GM18508 (cell line): ENCODE data around the gene JAZF1.

Source experiments
- ATAC-seq: cut with Tn5 transposase; IDR thresholded peaks from one replicate; pipeline ENCODE4 v1.9.1; 2021; ENCODE audit warnings: moderate number of reproducible peaks; ENCODE audit not compliant: insufficient read depth, unreplicated experiment

Gene JAZF1

GRCh38 chr7:27996141-27996540, 184.5 kb downstream of the JAZF1 start:
- ATAC-seq = no peak

GRCh38 chr7:27995228-27995627, 185.4 kb downstream of the JAZF1 start:
- ATAC-seq = no peak

GRCh38 chr7:27994639-27995038, 186.0 kb downstream of the JAZF1 start:
- no peak for ATAC-seq

GRCh38 chr7:27992755-27993493, 187.7 kb downstream of the JAZF1 start:
- no peak for ATAC-seq

GRCh38 chr7:27992097-27992496, 188.5 kb downstream of the JAZF1 start:
- ATAC-seq = no peak

GRCh38 chr7:27991006-27991528, 189.5 kb downstream of the JAZF1 start:
- no peak for ATAC-seq

GRCh38 chr7:27976531-27976930, 204.1 kb downstream of the JAZF1 start:
- ATAC-seq = no peak

- no peak for ATAC-seq
Measured at GRCh38 chr7:27973625-27974024, 207.0 kb downstream of the JAZF1 start.

- ATAC-seq = no peak
Measured at GRCh38 chr7:27972276-27972675, 208.3 kb downstream of the JAZF1 start.

GRCh38 chr7:27971171-27971812, 209.3 kb downstream of the JAZF1 start:
- no peak for ATAC-seq

- no peak for ATAC-seq
Measured at GRCh38 chr7:27970350-27970749, 210.2 kb downstream of the JAZF1 start.

- ATAC-seq = no peak
Measured at GRCh38 chr7:27969346-27969745, 211.2 kb downstream of the JAZF1 start.

- ATAC-seq = no peak
Measured at GRCh38 chr7:27967639-27968038, 213.0 kb downstream of the JAZF1 start.

GRCh38 chr7:27966219-27966780, 214.3 kb downstream of the JAZF1 start:
- no peak for ATAC-seq

- ATAC-seq = no peak
Measured at GRCh38 chr7:27965650-27966049, 214.9 kb downstream of the JAZF1 start.

- no peak for ATAC-seq
Measured at GRCh38 chr7:27964820-27965219, 215.8 kb downstream of the JAZF1 start.

- ATAC-seq = no peak
Measured at GRCh38 chr7:27963056-27963455, 217.5 kb downstream of the JAZF1 start.

- no peak for ATAC-seq
Measured at GRCh38 chr7:27962273-27962672, 218.3 kb downstream of the JAZF1 start.

GRCh38 chr7:27961255-27961654, 219.3 kb downstream of the JAZF1 start:
- no peak for ATAC-seq

- ATAC-seq = no peak
Measured at GRCh38 chr7:27960415-27960814, 220.2 kb downstream of the JAZF1 start.

GRCh38 chr7:27958933-27959548, 221.6 kb downstream of the JAZF1 start:
- no peak for ATAC-seq
